Esophagus muscularis mucosa (tissue), 3 donors: ENCODE data around the gene FAM193A.

ENCODE experiments used
- POLR2A ChIP-seq: fragments of 450-650 bp; IDR thresholded peaks from one replicate; pipeline ENCODE4 v1.6.1; 2017; ENCODE audit warnings: antibody characterized with exemption, moderate library complexity, mild to moderate bottlenecking, low read depth
- POLR2AphosphoS5 ChIP-seq, 2 donors: sonication (generic); formaldehyde crosslinking; IDR thresholded peaks; one replicate each; pipeline ENCODE4 v1.6.1; 2017; ENCODE audit warnings: antibody characterized with exemption in 2 of 2
- TF ChIP-seq, protein P1 (sequence below), 3 experiments: fragments of 200-600 bp in 2 of 3; fragments of 450-650 bp in 1 of 3; sonication (generic) in 2 of 3; IDR thresholded peaks; one replicate each; pipeline ENCODE4 v1.5.1; 2017 to 2019; ENCODE audit warnings: antibody characterized with exemption in 3 of 3, mild to moderate bottlenecking in 2 of 3, moderate library complexity in 1 of 3

DNA sequence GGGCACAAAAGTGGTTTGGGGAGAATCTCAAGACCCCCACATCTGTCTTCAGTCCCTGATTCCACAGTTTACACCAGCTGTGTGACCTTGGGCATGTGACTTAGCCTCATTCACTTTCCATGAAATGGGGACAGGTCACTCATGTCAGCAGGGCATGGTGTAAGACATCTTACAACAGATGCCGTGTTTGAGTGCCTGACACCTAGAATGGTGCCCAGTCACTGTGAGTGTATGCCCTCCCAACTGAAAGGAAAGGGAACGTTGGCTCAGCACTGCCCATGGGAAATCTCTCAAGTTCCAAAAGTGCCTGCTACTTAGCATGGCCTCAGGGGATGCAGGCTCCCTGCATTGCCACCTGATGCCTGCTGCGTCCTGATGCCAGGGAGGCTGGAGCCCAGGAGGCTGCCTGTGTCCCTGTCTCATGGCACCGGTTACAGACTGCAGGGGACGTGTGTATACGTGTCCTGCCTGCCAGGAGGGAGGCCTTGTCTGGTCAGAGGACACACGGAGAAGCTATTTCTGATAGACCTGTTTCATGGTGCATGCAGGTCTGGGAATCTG, 35.3 kb upstream of the FAM193A start:
- TF ChIP-seq, protein P1, sequence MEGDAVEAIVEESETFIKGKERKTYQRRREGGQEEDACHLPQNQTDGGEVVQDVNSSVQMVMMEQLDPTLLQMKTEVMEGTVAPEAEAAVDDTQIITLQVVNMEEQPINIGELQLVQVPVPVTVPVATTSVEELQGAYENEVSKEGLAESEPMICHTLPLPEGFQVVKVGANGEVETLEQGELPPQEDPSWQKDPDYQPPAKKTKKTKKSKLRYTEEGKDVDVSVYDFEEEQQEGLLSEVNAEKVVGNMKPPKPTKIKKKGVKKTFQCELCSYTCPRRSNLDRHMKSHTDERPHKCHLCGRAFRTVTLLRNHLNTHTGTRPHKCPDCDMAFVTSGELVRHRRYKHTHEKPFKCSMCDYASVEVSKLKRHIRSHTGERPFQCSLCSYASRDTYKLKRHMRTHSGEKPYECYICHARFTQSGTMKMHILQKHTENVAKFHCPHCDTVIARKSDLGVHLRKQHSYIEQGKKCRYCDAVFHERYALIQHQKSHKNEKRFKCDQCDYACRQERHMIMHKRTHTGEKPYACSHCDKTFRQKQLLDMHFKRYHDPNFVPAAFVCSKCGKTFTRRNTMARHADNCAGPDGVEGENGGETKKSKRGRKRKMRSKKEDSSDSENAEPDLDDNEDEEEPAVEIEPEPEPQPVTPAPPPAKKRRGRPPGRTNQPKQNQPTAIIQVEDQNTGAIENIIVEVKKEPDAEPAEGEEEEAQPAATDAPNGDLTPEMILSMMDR (IDR thresholded peaks at IDR 0.05) = no peak
- TF ChIP-seq POLR2A = no peak
- TF ChIP-seq POLR2AphosphoS5 (IDR thresholded peaks at IDR 0.05) = no peak
